ENCODE results near the gene PTP4A1.

- TF ChIP-seq ZFP36 (IDR thresholded peaks at IDR 0.05; ENCODE audit: borderline replicate concordance, partially characterized antibody) = no peak
- no peak for TF ChIP-seq CTCF (IDR thresholded peaks at IDR 0.05)
- TF ChIP-seq POLR2AphosphoS2 (conservative IDR thresholded peaks at IDR 0.05; ENCODE audit: low read length) = no peak
- no peak for TF ChIP-seq RARB (CRISPR knock-in tag; IDR thresholded peaks at IDR 0.05)
- TF ChIP-seq ZNF302 (CRISPR knock-in tag; IDR thresholded peaks at IDR 0.05) = no peak
- TF ChIP-seq POLR2A (IDR thresholded peaks at IDR 0.05; ENCODE audit: low read length) = no peak
- no peak for TF ChIP-seq CHD4 (IDR thresholded peaks at IDR 0.05; ENCODE audit: borderline replicate concordance)
- TF ChIP-seq MAZ (IDR thresholded peaks at IDR 0.05; ENCODE audit: borderline replicate concordance, low read depth, low read length) = no peak
- no peak for TF ChIP-seq REST (IDR thresholded peaks at IDR 0.05)
- TF ChIP-seq RFX5 (IDR thresholded peaks at IDR 0.05) = no peak
- no peak for TF ChIP-seq CHD2 (IDR thresholded peaks at IDR 0.05; ENCODE audit: low read length, partially characterized antibody)
- no peak for TF ChIP-seq KDM5A (IDR thresholded peaks at IDR 0.05)
- TF ChIP-seq CBX8 (IDR thresholded peaks at IDR 0.05) = no peak
Observed at GRCh38 chr6:63549076-63549475, 23.2 kb upstream of the PTP4A1 start.

Data from A549 (cell line).